ENCODE measurements around the gene CD99. TPM values are rescaled to one million over a fixed set of nuclear protein-coding genes. Genes with fewer than 3 reads are reported as not detected.

Gene CD99
- total and polyA plus RNA-seq, 2 experiments from 2014 or later: 28.5 to 43.1 TPM

- no peak overlapping the region for H3K4me3 ChIP-seq
- no peaks in the 10 kb centered on the region; the same call in 2 of the 3 replicates for H3K36me3 Mint-ChIP-seq (ENCODE audit: low read depth)
- no peak overlapping the region for H3K27ac Mint-ChIP-seq
- H3K27me3 Mint-ChIP-seq (ENCODE audit: insufficient read depth, low read depth, poor library complexity): no peaks in the 10 kb centered on the region
- ATAC-seq (no peak), DNase-seq (ENCODE audit: low spot score) (no peak)
- H3K9me3 Mint-ChIP-seq: no peaks in the 10 kb centered on the region
- no peaks in the 10 kb centered on the region for H3K79me2 ChIP-seq (replicated peaks; ENCODE audit: insufficient read depth)
- no peak for TF ChIP-seq EZH2phosphoT487 (IDR thresholded peaks at IDR 0.05; ENCODE audit: unreplicated experiment)
- no peak for TF ChIP-seq EZH2 (IDR thresholded peaks at IDR 0.05; ENCODE audit: low read depth, unreplicated experiment)
- no peak for TF ChIP-seq ETS1 (IDR thresholded peaks at IDR 0.05)
- TF ChIP-seq STAT1 (IDR thresholded peaks at IDR 0.05; ENCODE audit: unreplicated experiment): no peak
- TF ChIP-seq NANOG (IDR thresholded peaks at IDR 0.05; ENCODE audit: borderline replicate concordance): no peak
- no peak for TF ChIP-seq ZNF462 (CRISPR knock-in tag; IDR thresholded peaks at IDR 0.05)
- no peak for TF ChIP-seq ZNF114 (CRISPR knock-in tag; IDR thresholded peaks at IDR 0.05)
- no peak for TF ChIP-seq ZNF331 (CRISPR knock-in tag; IDR thresholded peaks at IDR 0.05; ENCODE audit: low read depth)
- TF ChIP-seq CREB1 (CRISPR knock-in tag; IDR thresholded peaks at IDR 0.05; ENCODE audit: low read depth): no peak
- TF ChIP-seq POLR2AphosphoS5 (IDR thresholded peaks at IDR 0.05; ENCODE audit: low read depth): no peak
- no peak for TF ChIP-seq CTCF (conservative IDR thresholded peaks at IDR 0.05; ENCODE audit: low read depth in 2 of 2)
- TF ChIP-seq JUNB (IDR thresholded peaks at IDR 0.05; ENCODE audit: unreplicated experiment): no peak
- TF ChIP-seq REST (IDR thresholded peaks at IDR 0.05; ENCODE audit: unreplicated experiment): no peak
- H3K4me2 ChIP-seq: no peak overlapping the region
- H3K4me1 Mint-ChIP-seq: no peaks in the 10 kb centered on the region; the same call in 2 of the 3 replicates
- no peaks in the 10 kb centered on the region for H3K9me2 ChIP-seq (ENCODE audit: insufficient read depth)
- H3F3A ChIP-seq (replicated peaks; ENCODE audit: low read depth): no peaks in the 10 kb centered on the region
- no peaks in the 10 kb centered on the region for H3K36me3 ChIP-seq (ENCODE audit: insufficient read depth)
- H3K4me1 ChIP-seq (ENCODE audit: insufficient read depth): no peaks in the 10 kb centered on the region
- no peaks in the 10 kb centered on the region for H3K27me3 ChIP-seq (ENCODE audit: insufficient read depth)
- no peak overlapping the region for H2AFZ ChIP-seq
- H4K20me1 ChIP-seq (replicated peaks; ENCODE audit: insufficient read depth): no peaks in the 10 kb centered on the region
- H3K27ac ChIP-seq (ENCODE audit: low read depth): no peak overlapping the region
- H3K4me3 Mint-ChIP-seq: no peak overlapping the region
These were observed 12.5 kb upstream of the CD99 start for GRCh38 chrX:2678583-2678982.
